ENCODE measurements around the gene FOXO1. TPM values are rescaled to one million over a fixed set of nuclear protein-coding genes. Genes with fewer than 3 reads are reported as not detected.
"Not testable (repeated sequence)": the region's sequence is repeated elsewhere in the genome, so short reads cannot be mapped to it uniquely, and the experiment has no call there.

The FOXO1 gene
- 4.2 TPM for total RNA-seq

GRCh38 chr13:40666045-40666932 is at the start of gene FOXO1:
Gene FOXO1, minus strand, starts transcription at chr13:40666641. Its CDS starts 429 bp downstream, at chr13:40666212.
- peak; percentile 69 for DNase-seq

- not testable (repeated sequence) for DNase-seq
These were observed 48.0 kb upstream of the FOXO1 start for GRCh38 chr13:40714433-40714832.

GRCh38 chr13:40706439-40706838 is 40.0 kb upstream of the FOXO1 start:
- DNase-seq: no peak

GRCh38 chr13:40697711-40698110 is 31.3 kb upstream of the FOXO1 start:
- DNase-seq: no peak

- DNase-seq: no peak
These were observed 28.0 kb upstream of the FOXO1 start for GRCh38 chr13:40694426-40694825.

GRCh38 chr13:40692946-40693345 is 26.5 kb upstream of the FOXO1 start:
- no peak for DNase-seq

- no peak for DNase-seq
These were observed 22.3 kb upstream of the FOXO1 start for GRCh38 chr13:40688781-40689180.

- DNase-seq: no peak
These were observed 16.2 kb upstream of the FOXO1 start for GRCh38 chr13:40682449-40683240.

- DNase-seq: no peak
These were observed 15.1 kb upstream of the FOXO1 start for GRCh38 chr13:40681341-40682146.

- no peak for DNase-seq
These were observed 14.3 kb upstream of the FOXO1 start for GRCh38 chr13:40680659-40681323.

GRCh38 chr13:40679480-40679985 is 13.1 kb upstream of the FOXO1 start:
- no peak for DNase-seq

GRCh38 chr13:40677064-40677463 is 10.6 kb upstream of the FOXO1 start:
- DNase-seq: no peak

- DNase-seq: no peak
These were observed 9.6 kb upstream of the FOXO1 start for GRCh38 chr13:40676007-40676406.

GRCh38 chr13:40673414-40673813 is 7.0 kb upstream of the FOXO1 start:
- DNase-seq: no peak

GRCh38 chr13:40672765-40673397 is 6.4 kb upstream of the FOXO1 start:
- DNase-seq: no peak

GRCh38 chr13:40671956-40672764 is 5.7 kb upstream of the FOXO1 start:
- no peak for DNase-seq

GRCh38 chr13:40670307-40670706 is 3.9 kb upstream of the FOXO1 start:
- no peak for DNase-seq

GRCh38 chr13:40668335-40668734 is 1.9 kb upstream of the FOXO1 start:
- DNase-seq: no peak

- DNase-seq: no peak
These were observed 1.2 kb upstream of the FOXO1 start for GRCh38 chr13:40667622-40667978.

- no peak for DNase-seq
These were observed 636 bp upstream of the FOXO1 start for GRCh38 chr13:40666933-40667621.

Measured in occipital lobe (tissue), 2 donors.